ENCODE measurements around the gene IL26. TPM values are rescaled to one million over a fixed set of nuclear protein-coding genes. Genes with fewer than 3 reads are reported as not detected.
A peak's percentile ranks its signal among the peaks of the same experiment; 100 is the strongest.
"Not testable (repeated sequence)": the region's sequence is repeated elsewhere in the genome, so short reads cannot be mapped to it uniquely, and the experiment has no call there.

IL26 gene
- total RNA-seq, 3 donors from 2014 or later = 0.28 to 2.6 (median 0.84) TPM

- ATAC-seq (no peak), DNase-seq (no peak)
- H3K4me3 Mint-ChIP-seq = peak overlapping the region; percentile 72
- peaks cover 36% of the 10 kb centered on the region for H3K4me1 Mint-ChIP-seq (ENCODE audit: low read depth)
- H3K9me3 Mint-ChIP-seq = no peaks in the 10 kb centered on the region
- H3K27me3 Mint-ChIP-seq (ENCODE audit: low read depth) = no peaks in the 10 kb centered on the region
- no peaks in the 10 kb centered on the region for H3K36me3 Mint-ChIP-seq (ENCODE audit: insufficient read depth)
These were observed 26.5 kb downstream of the IL26 start for GRCh38 chr12:68199127-68199526.

GRCh38 chr12:68198507-68199086 is 27.0 kb downstream of the IL26 start:
- DNase-seq (no peak), ATAC-seq (peak in 1 of 2 donors; percentile 61)
- H3K4me1 Mint-ChIP-seq (ENCODE audit: low read depth) = peaks cover 33% of the 10 kb centered on the region
- H3K27me3 Mint-ChIP-seq (ENCODE audit: low read depth) = no peaks in the 10 kb centered on the region
- H3K4me3 Mint-ChIP-seq = peak overlapping the region; percentile 72
- no peaks in the 10 kb centered on the region for H3K9me3 Mint-ChIP-seq
- H3K36me3 Mint-ChIP-seq (ENCODE audit: insufficient read depth) = no peaks in the 10 kb centered on the region

- Mint-ChIP-seq H3K4me1 (ENCODE audit: low read depth) (peaks cover 13% of the 10 kb centered on the region), H3K27me3 (ENCODE audit: low read depth) (no peaks in the 10 kb centered on the region), H3K36me3 (ENCODE audit: insufficient read depth) (no peaks in the 10 kb centered on the region), H3K9me3 (no peaks in the 10 kb centered on the region), H3K4me3 (no peak overlapping the region)
- DNase-seq (no peak), ATAC-seq (no peak)
These were observed 35.3 kb downstream of the IL26 start for GRCh38 chr12:68190301-68190700.

- ATAC-seq = peak; percentile 89 to 93
- Mint-ChIP-seq H3K27me3 (ENCODE audit: low read depth) (no peaks in the 10 kb centered on the region), H3K36me3 (ENCODE audit: insufficient read depth) (no peaks in the 10 kb centered on the region), H3K4me1 (ENCODE audit: low read depth) (peaks cover 13% of the 10 kb centered on the region), H3K4me3 (no peak overlapping the region), H3K9me3 (no peaks in the 10 kb centered on the region)
- DNase-seq = peak; percentile 36
These were observed 35.8 kb downstream of the IL26 start for GRCh38 chr12:68189821-68190242.

- DNase-seq (no peak), ATAC-seq (no peak)
- Mint-ChIP-seq H3K4me3 (no peak overlapping the region), H3K27me3 (ENCODE audit: low read depth) (no peaks in the 10 kb centered on the region), H3K4me1 (ENCODE audit: low read depth) (peaks cover 26% of the 10 kb centered on the region), H3K9me3 (no peaks in the 10 kb centered on the region), H3K36me3 (ENCODE audit: insufficient read depth) (no peaks in the 10 kb centered on the region)
These were observed 40.0 kb downstream of the IL26 start for GRCh38 chr12:68185598-68185997.

- H3K36me3 Mint-ChIP-seq (ENCODE audit: insufficient read depth) = no peaks in the 10 kb centered on the region
- peaks cover 53% of the 10 kb centered on the region for H3K4me1 Mint-ChIP-seq (ENCODE audit: low read depth)
- DNase-seq = peak; percentile 17
- H3K9me3 Mint-ChIP-seq = no peaks in the 10 kb centered on the region
- H3K4me3 Mint-ChIP-seq = no peak overlapping the region
- peak; percentile 85 to 91 for ATAC-seq
- H3K27me3 Mint-ChIP-seq (ENCODE audit: low read depth) = no peaks in the 10 kb centered on the region
These were observed 44.5 kb downstream of the IL26 start for GRCh38 chr12:68180792-68181744.

- H3K4me1 Mint-ChIP-seq (ENCODE audit: low read depth) = peaks cover 74% of the 10 kb centered on the region
- DNase-seq (no peak), ATAC-seq (no peak)
- no peaks in the 10 kb centered on the region for H3K27me3 Mint-ChIP-seq (ENCODE audit: low read depth)
- H3K36me3 Mint-ChIP-seq (ENCODE audit: insufficient read depth) = no peaks in the 10 kb centered on the region
- H3K4me3 Mint-ChIP-seq = no peak overlapping the region
- no peaks in the 10 kb centered on the region for H3K9me3 Mint-ChIP-seq
These were observed 46.7 kb downstream of the IL26 start for GRCh38 chr12:68178774-68179439.

- DNase-seq (no peak), ATAC-seq (no peak)
- Mint-ChIP-seq H3K27me3 (ENCODE audit: low read depth) (no peaks in the 10 kb centered on the region), H3K36me3 (ENCODE audit: insufficient read depth) (no peaks in the 10 kb centered on the region), H3K4me1 (ENCODE audit: low read depth) (peaks cover 78% of the 10 kb centered on the region), H3K9me3 (no peaks in the 10 kb centered on the region), H3K4me3 (no peak overlapping the region)
These were observed 47.4 kb downstream of the IL26 start for GRCh38 chr12:68178184-68178583.

- Mint-ChIP-seq H3K4me3 (no peak overlapping the region), H3K27me3 (ENCODE audit: low read depth) (no peaks in the 10 kb centered on the region), H3K36me3 (ENCODE audit: insufficient read depth) (no peaks in the 10 kb centered on the region), H3K4me1 (ENCODE audit: low read depth) (peaks cover 78% of the 10 kb centered on the region), H3K9me3 (no peaks in the 10 kb centered on the region)
- ATAC-seq (no peak), DNase-seq (no peak)
These were observed 48.0 kb downstream of the IL26 start for GRCh38 chr12:68177562-68177961.

- no peaks in the 10 kb centered on the region for H3K9me3 Mint-ChIP-seq
- no peaks in the 10 kb centered on the region for H3K36me3 Mint-ChIP-seq (ENCODE audit: insufficient read depth)
- DNase-seq (no peak), ATAC-seq (no peak)
- peak overlapping the region; percentile 55 for H3K4me3 Mint-ChIP-seq
- H3K27me3 Mint-ChIP-seq (ENCODE audit: low read depth) = no peaks in the 10 kb centered on the region
- H3K4me1 Mint-ChIP-seq (ENCODE audit: low read depth) = peaks cover 74% of the 10 kb centered on the region
These were observed 49.4 kb downstream of the IL26 start for GRCh38 chr12:68176257-68176656.

- Mint-ChIP-seq H3K36me3 (ENCODE audit: insufficient read depth) (no peaks in the 10 kb centered on the region), H3K4me3 (peak overlapping the region; percentile 55), H3K9me3 (no peaks in the 10 kb centered on the region), H3K27me3 (ENCODE audit: low read depth) (no peaks in the 10 kb centered on the region), H3K4me1 (ENCODE audit: low read depth) (peaks cover 67% of the 10 kb centered on the region)
- peak; percentile 56 for DNase-seq
- peak; percentile 88 to 93 for ATAC-seq
These were observed 50.0 kb downstream of the IL26 start for GRCh38 chr12:68175557-68176061.

- H3K36me3 Mint-ChIP-seq (ENCODE audit: insufficient read depth); H3K9me3 Mint-ChIP-seq; ATAC-seq; H3K27me3 Mint-ChIP-seq (ENCODE audit: low read depth); H3K4me3 Mint-ChIP-seq; DNase-seq: not testable (repeated sequence)
- peaks cover 62% of the 10 kb centered on the region for H3K4me1 Mint-ChIP-seq (ENCODE audit: low read depth)
These were observed 50.8 kb downstream of the IL26 start for GRCh38 chr12:68174761-68175160.

- Mint-ChIP-seq H3K9me3 (no peaks in the 10 kb centered on the region), H3K36me3 (ENCODE audit: insufficient read depth) (no peaks in the 10 kb centered on the region), H3K4me3 (no peak overlapping the region), H3K27me3 (ENCODE audit: low read depth) (no peaks in the 10 kb centered on the region), H3K4me1 (ENCODE audit: low read depth) (peaks cover 60% of the 10 kb centered on the region)
- DNase-seq (no peak), ATAC-seq (no peak)
These were observed 51.8 kb downstream of the IL26 start for GRCh38 chr12:68173792-68174191.

- Mint-ChIP-seq H3K36me3 (ENCODE audit: insufficient read depth) (no peaks in the 10 kb centered on the region), H3K27me3 (ENCODE audit: low read depth) (no peaks in the 10 kb centered on the region), H3K4me1 (ENCODE audit: low read depth) (peaks cover 31% of the 10 kb centered on the region), H3K9me3 (no peaks in the 10 kb centered on the region), H3K4me3 (no peak overlapping the region)
- ATAC-seq (no peak), DNase-seq (no peak)
These were observed 54.9 kb downstream of the IL26 start for GRCh38 chr12:68170726-68171125.
